ENCODE data around the gene SOBP.

GRCh38 chr6:107509506-107509905, 19.6 kb downstream of the SOBP start:
- TF ChIP-seq POLR2A (IDR thresholded peaks at IDR 0.05) = no peak
- TF ChIP-seq CTCF (IDR thresholded peaks at IDR 0.05 in 4 of 5, conservative IDR thresholded peaks at IDR 0.05 in 1 of 5) = no peak

Measured in gastrocnemius medialis (tissue), 4 donors.